Stimulated activated CD8-positive, alpha-beta memory T cell treated with anti-CD3 and anti-CD28 coated beads, Interleukin-2, amount 100 ng/mL, for 1 hour (primary cell): Measurements from ENCODE around the gene ZFHX3.

ENCODE experiments used
- DNase-seq, 2 donors: peaks; one replicate each; pipeline ENCODE4 v3.0.0-alpha.2; 2020; ENCODE audit warnings: low read depth in 2 of 2

ZFHX3 gene

DNA sequence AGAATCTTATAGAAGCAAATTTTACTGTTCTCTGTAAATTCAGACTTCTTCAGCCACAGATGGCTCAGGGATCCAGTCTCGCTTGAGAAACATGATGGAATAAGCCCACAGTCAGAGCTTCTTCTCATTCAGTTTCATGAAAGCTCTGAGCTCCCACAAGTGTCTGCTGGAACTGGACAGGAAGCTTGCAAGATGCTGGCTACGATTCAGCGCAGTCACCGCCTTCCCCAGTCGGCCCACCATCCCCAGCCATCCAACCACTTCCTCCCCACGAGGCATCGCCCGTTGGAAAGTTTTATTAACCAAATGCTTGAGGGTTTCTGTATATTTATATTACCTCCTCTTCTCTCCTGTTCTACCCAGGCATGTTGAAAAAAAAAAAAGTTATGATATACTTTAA lies 171.7 kb downstream of the ZFHX3 start:
- no peak for DNase-seq

DNA sequence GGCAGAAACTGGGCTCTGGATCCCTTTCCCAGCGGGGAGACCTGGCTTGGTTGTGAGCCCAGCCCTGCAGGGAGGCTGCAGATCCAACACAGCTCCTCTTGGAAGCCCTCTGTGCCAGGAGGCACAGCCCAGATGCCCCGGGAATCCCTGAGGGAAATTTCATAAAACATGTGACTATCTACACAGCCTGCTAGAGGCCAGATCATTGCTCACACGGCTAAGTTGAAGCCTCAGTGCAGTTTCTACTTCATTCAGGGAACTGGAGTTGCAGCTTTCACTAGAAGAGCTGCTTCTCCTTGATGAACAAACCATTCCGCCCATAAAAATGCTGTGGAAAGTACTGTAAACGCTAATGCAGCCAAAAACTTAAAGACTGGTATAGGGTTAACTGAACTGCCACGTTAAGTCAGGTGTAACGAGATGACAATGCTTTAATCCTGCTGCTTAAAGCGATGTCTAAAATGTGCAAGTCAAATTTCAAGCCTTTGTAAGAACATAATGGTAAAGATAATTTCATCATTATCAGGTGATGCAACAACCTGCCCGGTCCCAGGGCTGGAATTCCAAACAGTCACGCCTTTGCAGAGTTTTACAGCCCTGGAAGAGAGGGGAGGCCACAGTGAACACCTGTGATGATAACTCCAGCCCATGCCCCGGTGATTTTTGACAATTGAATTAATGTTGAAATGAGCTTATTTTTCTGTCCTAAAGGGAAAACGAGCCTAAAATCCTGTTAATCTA lies 172.5 kb downstream of the ZFHX3 start:
- DNase-seq: no peak

DNA sequence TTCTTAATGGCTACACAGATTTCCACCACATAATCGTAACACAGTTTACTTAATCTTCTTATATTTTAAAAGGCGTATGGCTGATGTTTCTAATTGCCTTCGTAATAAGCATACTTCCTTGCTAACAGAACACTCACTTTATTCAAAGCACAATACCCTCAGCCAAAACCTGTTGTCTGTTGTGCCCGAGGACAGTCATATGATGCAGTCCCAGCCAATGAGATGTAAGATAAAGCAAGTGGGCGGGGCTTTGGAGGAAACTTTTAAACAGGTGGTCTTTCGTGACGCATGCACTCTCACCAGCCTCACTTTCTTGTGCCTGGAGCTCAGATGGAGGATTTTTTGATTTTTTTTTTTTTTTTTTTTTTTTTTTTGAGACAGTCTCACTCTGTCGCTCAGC lies 174.1 kb downstream of the ZFHX3 start:
- no peak for DNase-seq

DNA sequence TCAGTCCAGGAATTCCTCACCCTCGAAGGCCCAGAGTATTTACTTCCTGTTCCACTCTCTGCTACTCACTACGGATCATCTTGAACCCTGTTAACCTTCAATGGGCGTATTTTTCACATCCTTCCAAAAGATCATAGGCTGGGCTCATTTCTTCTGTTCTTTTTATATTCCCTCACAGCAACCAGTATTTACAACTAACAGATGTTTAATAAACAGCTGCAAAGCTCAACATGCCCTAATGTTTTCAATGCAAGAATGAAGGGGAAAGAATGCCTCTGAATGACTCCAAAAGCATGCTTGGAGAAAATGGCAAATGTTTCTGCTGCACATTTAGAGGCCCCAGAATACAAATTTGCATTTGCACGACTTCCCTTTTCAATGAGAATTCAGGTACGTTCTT lies 174.9 kb downstream of the ZFHX3 start:
- no peak for DNase-seq

DNA sequence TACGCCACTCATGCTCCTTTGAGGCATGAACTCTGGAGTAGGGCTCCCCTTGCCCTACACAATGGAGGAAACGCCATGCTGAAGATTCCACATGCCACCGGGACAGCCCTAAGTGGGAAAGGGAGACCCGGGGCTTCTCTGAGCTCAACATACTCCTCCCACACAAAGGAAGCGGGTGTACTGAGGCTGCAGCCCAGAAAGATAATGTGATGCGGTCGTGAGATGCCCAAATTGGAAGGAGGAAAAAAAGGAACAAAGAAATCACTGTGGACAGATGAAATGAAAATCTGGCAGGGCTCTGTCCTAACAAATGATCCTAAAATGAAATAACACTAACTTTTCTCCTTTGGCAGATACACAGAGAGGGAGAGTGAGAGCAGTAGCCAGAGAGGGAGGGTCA lies 182.1 kb downstream of the ZFHX3 start:
- no peak for DNase-seq

DNA sequence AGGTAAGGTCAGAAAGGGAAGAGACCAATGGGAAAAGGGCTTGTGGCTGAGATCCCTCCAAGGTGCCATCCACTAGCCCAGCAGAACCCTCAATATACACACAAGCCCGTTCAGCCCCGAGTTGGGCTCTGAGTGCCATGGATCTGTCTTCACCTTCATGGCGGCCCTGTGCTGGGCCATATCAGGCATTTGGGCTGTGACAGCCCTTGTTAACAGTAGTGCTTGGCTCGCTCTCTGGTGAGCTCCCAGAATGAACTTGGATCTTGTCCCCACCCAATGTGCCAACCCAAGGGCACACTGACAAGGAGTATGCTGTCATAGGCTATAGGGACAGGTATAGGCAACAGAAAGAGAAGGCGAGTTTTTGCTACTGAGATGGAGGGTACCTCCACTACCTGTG lies 182.7 kb downstream of the ZFHX3 start:
- no peak for DNase-seq

DNA sequence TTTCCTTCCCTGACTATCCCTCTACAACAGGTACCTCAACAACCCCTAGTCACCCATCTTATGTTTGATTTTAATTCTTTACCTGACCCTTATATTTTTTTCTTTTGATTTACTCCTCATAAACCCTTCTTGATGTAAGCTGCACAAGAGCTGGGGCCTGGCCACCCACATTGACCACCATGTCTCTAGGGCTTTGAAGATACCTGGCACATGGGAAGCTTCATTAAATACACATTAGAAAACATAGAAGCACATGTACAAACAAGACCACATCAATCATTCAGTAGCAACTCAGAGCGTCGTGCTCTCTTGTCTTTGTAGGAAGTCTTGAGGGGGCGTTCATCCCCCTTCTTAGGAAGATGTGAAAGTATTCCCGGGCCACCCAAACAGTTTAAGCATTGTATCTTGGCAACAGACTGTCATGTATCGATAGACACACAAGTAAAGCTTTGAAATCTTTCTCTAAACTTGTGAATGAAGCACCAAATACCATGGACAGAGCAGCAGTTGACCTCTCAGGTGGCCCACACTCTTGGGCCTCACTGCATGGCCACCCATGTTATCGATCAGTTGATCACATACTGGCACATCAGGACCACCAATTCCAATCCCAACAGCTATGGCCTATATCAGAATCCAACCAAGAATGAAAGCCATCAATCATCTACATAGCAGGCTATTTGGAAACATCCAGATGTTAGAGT lies 183.6 kb downstream of the ZFHX3 start:
- no peak for DNase-seq

DNA sequence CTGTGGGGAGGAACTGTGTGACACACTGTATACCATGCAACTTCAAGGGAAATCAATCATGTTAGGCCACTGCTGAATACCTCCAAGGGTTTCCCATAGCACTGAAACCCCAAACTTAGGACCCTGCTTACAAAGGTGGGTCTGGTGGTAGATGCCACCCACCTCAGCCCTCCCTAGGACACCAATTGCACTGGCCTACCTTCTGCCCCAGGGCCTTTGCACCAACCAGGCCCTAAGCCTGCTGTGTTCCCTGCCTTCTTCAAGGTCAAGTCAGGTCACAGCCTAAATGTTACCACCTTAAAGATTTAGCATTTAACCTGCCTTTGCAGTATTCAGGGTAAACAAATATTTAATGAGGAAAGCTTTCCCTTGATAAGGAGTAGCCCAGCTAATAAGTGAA lies 185.8 kb downstream of the ZFHX3 start:
- no peak for DNase-seq

DNA sequence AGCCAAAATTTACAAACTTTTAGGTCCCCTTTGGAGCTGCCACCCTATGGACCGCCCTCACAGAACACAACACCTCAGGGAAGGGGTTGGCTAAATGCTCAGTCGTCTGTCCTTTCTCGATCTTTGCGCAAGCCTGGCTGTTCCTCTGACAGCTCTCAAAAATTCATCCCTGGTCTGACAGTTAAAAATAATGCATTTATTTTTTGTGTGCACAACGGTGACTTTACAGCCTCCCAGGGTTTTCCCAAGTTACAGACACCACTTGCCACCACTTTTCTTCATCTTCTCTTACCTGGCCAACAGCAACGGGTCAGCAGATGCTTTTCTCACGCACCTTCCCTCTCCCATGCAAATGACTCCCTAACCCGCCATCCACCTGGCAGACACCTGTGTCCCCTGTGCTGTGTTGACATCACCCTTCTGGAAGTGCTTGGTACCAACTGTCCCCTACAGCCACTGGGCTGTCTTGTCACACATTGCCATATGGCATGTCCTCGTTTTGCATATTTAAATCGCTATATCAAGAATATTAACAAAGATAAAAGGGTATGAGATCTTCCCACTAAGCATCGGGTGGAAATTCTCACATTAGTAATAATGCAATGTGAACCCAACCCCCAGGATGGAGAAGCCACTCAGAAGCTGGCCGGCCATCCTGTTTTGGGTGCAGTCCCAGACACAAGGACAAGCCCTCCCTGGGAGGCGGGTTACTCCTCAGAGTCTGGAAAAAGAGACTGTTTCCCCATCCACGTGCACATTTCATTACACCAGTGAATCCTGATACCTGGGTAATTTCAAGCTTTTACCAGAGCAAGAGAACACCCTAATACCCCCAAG lies 187.0 kb downstream of the ZFHX3 start:
- DNase-seq: no peak

DNA sequence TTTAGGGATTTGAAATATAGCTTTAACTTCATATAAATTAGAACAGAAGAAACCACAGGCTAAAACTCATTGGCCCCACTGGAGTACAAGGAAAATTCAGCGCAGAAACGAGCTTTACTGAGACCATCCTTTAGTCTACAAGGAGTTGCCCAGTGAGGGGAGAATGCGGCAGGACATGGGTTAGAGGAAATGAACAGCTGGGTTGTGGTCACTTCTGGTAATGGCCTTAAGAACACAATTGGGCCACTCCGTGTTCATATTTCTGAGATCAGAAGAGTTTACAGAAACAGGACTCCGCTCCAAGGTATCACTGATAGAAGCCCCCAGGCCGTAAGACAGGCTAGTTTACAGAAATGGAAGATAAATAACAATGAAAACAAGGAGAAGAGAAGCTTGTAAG lies 188.3 kb downstream of the ZFHX3 start:
- DNase-seq: no peak

DNA sequence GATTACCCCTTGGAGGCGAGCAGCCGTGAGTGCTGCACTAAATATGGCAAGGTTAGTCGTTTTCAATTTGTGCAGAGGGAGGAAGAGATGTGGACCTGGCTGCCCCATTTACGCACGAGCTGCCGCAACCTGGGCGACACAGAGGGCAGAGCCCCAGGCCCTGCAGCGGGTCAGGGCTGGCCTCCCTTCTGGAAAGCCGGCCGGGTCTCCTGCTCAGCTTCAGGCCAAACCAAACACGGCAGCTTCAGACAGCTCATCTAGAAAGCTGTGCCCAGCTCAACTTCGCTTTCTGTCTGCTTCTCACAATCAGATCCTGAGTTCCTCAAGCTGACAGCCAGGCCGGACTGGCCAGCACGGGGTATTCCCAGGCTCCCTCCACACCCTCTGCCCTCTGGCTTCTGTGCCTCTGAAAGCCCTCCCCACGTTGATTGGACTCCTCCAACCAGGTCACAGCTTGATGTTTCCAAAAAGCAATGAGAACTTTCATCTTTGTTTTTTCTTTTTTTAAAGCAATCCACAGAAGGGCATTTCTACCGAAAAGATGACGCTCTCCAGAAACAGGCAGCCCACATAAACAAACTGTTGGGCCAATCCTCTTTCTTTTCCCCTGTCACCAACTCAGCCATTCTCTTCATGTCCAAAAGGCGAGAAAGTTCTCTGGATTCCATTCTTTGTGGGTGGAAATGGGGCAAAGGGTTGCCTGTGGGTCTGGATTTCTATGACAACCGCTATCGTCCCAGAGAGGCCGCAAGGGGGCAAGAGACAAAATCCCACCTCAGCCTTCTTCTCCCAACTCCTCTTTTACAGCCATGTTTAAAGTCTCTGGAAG lies 189.0 kb downstream of the ZFHX3 start:
- no peak for DNase-seq

DNA sequence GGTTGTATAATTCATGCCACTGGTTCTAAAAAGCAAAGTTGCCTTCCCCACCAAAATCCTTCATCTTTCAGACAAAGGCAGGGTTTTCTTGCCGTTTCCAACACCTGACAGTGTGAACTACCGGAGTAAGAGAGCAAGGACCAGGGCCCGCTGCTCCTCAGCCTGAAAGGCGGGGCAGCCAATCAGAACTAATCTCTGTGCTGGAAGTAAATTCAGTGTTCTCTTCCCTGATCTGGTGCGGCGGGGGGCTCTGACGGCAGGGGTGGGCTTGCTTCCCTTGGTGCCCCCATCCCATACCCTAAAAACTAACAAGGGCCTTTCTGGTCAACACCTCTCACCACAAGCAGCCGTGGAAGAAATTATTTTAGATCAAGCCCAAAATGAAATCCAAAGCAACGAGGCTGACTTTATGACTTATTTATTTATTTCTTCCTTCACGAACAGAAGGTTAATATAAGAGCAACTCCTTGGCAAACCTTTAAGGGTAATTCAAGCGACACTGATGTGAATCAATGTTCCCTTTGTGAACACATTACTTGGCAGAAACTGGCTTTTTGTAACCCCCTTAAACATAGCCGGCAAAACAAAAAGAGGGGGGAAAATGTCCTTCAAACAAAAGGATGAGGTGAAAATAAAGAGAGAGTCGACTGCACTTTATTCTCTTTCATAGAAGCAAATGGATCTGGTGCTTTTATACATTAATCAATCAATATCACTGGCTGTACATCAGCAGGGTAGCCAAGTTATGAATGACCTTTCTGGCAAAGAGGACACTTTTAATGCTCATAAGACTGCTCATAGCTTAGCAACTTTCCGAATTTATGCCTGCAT lies 189.9 kb downstream of the ZFHX3 start:
- DNase-seq: no peak

DNA sequence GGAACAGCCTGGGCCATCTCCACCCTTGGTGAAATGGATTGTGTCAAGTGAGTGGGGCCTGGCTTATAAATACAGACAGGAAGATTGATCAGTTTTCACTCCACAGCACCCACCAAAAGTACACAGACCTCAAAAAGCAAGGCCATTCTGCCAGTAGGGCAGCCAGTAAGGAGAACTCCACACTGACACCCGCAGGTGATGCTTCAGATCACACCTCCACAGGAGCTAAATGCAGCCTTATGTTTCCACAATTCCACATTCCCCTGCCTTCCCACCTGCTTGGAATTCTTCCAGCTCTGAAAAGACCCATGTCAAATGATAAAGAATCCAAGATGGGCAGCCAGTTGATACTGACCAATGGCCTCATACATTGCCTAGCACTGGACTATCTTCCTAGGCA lies 191.1 kb downstream of the ZFHX3 start:
- DNase-seq: no peak

DNA sequence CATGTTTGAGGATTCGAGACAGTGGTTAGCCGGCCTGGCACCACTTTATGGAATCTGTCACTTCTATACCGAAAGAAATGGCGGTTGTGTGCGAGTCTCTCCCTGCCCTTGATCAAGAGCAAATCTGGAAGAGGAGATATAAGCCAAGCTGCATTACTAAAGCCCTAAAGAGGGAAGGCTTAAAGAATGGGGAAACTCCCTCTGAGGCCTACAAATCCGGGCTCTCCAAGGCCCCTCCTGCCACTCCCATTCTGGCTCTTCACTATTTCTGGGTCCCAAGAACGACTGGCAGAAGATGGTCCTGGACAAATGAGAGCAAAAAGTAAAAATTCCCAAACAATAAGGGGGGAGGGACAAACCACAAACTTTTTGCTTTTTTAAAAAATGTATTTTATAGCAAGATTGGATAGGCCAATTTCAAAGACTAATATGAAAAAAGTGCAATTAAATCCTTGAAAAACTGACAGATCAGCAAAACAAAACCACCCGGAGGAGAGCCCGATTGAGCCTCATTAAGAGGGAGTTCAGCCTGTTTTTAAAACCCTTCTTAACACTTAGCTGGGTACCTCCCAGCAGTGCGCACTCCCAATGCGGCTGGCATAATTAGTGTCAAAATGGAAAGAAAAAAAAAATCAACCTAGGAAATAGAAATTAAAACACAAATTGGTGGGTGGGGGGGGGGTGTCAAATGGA lies 193.5 kb downstream of the ZFHX3 start:
- no peak for DNase-seq

DNA sequence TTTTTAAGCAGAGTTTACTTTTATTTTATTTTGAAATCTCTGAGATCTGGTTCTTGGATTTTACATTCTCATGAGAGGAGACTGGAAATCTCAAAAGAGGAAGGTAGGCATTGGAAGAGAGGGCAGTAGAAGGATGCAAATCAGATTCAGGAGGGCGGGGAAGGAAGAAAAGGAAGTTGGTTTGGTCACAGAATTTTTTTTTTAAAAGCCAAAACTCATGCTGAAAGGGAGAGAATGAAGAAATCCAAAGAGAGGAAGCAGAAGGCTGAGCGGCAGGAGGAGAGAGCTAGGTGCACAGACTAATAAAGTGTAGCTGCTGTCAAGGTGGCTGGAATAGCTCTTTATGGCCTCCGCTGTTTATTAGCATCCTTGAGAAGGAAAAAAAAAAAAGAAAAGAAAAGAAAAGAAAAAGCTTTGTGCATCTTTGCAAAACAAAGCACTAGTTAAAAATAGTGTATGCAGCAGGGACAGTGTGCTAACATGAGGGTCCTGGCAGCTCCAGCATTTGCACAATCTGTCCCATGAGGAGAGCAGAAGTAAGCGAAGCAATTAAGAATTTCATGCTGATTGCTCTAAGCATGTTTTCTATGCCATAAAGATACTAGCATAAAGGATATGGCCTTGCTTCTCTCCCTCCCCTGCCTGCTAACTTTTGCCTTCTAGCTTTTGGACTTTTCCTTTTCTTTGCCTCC lies 194.2 kb downstream of the ZFHX3 start:
- no peak for DNase-seq

DNA sequence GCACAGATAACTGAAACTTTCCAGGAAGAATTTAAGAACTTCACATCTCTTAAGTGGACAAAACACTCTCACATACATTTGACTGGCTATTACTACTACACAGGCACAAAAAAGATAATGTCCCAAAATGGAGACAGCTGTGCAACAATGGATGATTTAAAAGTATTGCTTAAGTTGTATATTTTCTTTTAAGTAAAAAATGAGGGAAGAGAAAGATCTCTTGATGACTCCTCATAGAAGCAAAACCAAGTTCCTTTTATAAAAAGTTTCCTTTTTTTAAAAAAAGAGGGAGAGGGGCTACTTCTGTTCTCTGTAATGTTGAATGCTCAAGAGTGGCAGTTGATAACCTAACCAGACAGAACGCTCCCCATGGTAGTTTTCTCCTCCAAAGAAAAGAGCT lies 195.5 kb downstream of the ZFHX3 start:
- DNase-seq: no peak

DNA sequence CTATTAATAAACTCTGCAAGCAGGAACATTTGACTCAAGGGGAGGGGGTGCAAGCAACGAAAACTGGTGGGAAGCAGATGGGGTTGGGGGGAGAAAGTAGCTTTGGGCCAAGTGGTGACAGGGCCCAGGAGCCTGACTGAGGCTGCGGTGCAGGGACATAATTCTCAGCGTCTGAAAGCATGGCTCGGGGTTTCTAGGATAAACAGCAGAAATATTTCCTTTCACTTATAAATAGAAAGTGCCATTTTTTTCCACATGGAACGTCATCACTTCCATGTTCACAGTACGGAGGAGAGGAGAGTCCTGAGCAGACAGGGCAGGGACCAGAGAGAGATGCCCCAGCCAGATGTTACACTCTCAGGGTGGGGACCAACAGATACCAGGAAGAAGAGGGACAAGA lies 197.1 kb downstream of the ZFHX3 start:
- DNase-seq: no peak

DNA sequence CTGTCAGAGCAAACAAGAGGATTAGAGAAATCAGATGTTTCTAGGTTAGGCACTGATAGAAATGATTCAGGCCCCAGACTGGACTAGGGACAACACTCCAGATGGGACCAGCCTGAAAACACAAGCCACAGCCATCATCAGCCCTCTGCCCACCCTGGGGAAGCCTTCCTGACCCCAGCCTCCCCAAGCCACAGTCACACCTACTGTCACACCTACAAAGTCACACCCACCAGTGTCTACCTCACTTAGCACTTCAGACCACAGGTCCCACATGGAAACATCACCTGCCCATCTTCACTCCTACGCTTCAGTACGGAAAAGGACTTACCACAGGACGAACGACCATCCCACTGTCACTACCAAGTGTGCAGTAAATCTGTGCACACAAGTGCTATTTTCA lies 197.9 kb downstream of the ZFHX3 start:
- no peak for DNase-seq

DNA sequence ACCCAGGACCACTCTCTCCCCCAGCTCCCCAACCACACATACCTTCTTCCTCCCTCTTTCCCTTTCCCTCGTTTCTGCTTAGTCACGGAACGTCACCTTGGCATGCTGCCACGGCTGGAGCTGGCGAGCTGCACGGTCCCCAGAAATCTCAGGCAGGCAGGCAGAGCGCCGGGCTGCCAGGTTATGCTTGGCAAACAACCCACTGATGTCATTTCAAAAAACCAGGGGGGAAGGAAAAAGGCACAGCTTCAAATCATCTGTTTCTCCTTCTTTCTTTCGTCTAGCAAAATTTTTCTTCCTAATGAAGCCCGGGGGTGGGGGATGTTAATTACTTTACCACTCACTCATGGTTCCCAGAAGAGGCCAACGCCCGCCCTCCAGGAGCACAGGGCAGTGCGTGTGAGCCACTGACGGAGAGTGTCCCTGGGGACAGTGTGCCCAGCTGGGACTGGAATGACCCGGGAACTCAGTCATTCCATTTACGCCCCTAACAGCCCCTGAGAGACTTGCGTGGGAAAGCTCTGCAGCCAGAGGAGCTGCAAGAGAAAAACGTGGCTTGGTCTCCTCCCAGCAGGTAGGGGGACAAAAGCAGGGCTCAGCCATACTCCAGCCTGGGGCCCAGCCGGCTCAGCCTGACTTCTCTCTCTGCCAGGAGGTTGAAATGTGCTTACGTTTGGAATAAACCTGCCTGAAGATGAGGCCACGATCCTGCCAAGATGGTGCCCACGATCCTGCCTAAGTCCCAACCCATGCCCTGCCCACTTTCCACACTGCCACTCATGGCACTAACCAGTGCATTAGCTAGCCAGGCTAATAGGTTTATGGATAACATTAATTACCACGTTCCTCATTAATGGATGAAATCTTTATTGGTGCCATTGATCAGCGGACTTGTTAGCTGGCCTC lies 198.9 kb downstream of the ZFHX3 start:
- DNase-seq: no peak
